Measurements from ENCODE around the gene ZDHHC8. TPM values are rescaled to one million over a fixed set of nuclear protein-coding genes. Genes with fewer than 3 reads are reported as not detected.

ZDHHC8 gene
- total RNA-seq, 6 experiments from 2014 or later = 91.8 to 119 (median 99.1) TPM

- H3K27me3 Mint-ChIP-seq (ENCODE audit: insufficient read depth) = peaks cover 7% of the 10 kb centered on the region
- H3K4me3 Mint-ChIP-seq = no peak overlapping the region
- H3K4me1 Mint-ChIP-seq (ENCODE audit: low read depth) = no peaks in the 10 kb centered on the region
- no peak for DNase-seq
- no peak overlapping the region for H3K27ac Mint-ChIP-seq
- H3K36me3 Mint-ChIP-seq (ENCODE audit: low read depth) = no peaks in the 10 kb centered on the region
- H3K9me3 Mint-ChIP-seq = no peaks in the 10 kb centered on the region
- TF ChIP-seq CTCF (IDR thresholded peaks at IDR 0.05) = no peak
Measured at GRCh38 chr22:20192293-20192971, 60.8 kb downstream of the ZDHHC8 start.

- H3K27me3 Mint-ChIP-seq (ENCODE audit: insufficient read depth) = peaks cover 14% of the 10 kb centered on the region
- no peaks in the 10 kb centered on the region for H3K36me3 Mint-ChIP-seq (ENCODE audit: low read depth)
- H3K4me1 Mint-ChIP-seq (ENCODE audit: low read depth) = no peaks in the 10 kb centered on the region
- no peak overlapping the region for H3K4me3 Mint-ChIP-seq
- TF ChIP-seq CTCF (IDR thresholded peaks at IDR 0.05) = no peak
- H3K9me3 Mint-ChIP-seq = no peaks in the 10 kb centered on the region
- DNase-seq = no peak
- no peak overlapping the region for H3K27ac Mint-ChIP-seq
Measured at GRCh38 chr22:20192972-20193760, 61.6 kb downstream of the ZDHHC8 start.

- Mint-ChIP-seq H3K27me3 (ENCODE audit: insufficient read depth) (peaks cover 19% of the 10 kb centered on the region), H3K9me3 (no peaks in the 10 kb centered on the region), H3K36me3 (ENCODE audit: low read depth) (no peaks in the 10 kb centered on the region), H3K4me1 (ENCODE audit: low read depth) (no peaks in the 10 kb centered on the region), H3K27ac (no peak overlapping the region), H3K4me3 (no peak overlapping the region)
- no peak for DNase-seq
- TF ChIP-seq CTCF (IDR thresholded peaks at IDR 0.05) = no peak
Measured at GRCh38 chr22:20193761-20194494, 62.3 kb downstream of the ZDHHC8 start.

GRCh38 chr22:20194681-20195593 is 63.3 kb downstream of the ZDHHC8 start:
- no peak for TF ChIP-seq CTCF (IDR thresholded peaks at IDR 0.05)
- H3K27ac Mint-ChIP-seq = no peak overlapping the region
- H3K27me3 Mint-ChIP-seq (ENCODE audit: insufficient read depth) = peaks cover 16% of the 10 kb centered on the region
- DNase-seq = no peak
- no peaks in the 10 kb centered on the region for H3K9me3 Mint-ChIP-seq
- no peaks in the 10 kb centered on the region for H3K36me3 Mint-ChIP-seq (ENCODE audit: low read depth)
- H3K4me1 Mint-ChIP-seq (ENCODE audit: low read depth) = no peaks in the 10 kb centered on the region
- no peak overlapping the region for H3K4me3 Mint-ChIP-seq

Measured in HFFc6 (cell line).